K562 (cell line): Measurements from ENCODE around the gene ZC3H10. TPM values are rescaled to one million over a fixed set of nuclear protein-coding genes. Genes with fewer than 3 reads are reported as not detected.

Experiments
- C11orf30 ChIP-seq: fragments of 450-650 bp; IDR thresholded peaks from 2 replicates; pipeline ENCODE4 v1.6.1; 2016; ENCODE audit warnings: low read depth, mild to moderate bottlenecking
- CCNT2 ChIP-seq: IDR thresholded peaks from 2 replicates; pipeline ENCODE4 v1.6.1; 2011; ENCODE audit warnings: borderline replicate concordance, low read depth, mild to moderate bottlenecking, moderate library complexity, mixed read lengths, low read length; ENCODE audit not compliant: insufficient read length; ENCODE audit errors: extremely low read depth
- COPS2 ChIP-seq: fragments of 450-650 bp; conservative IDR thresholded peaks from 2 replicates; pipeline ENCODE4 v1.6.1; 2016; ENCODE audit warnings: mild to moderate bottlenecking, moderate library complexity
- DACH1 ChIP-seq: fragments of 450-650 bp; IDR thresholded peaks from 2 replicates; pipeline ENCODE4 v1.6.1; 2018; ENCODE audit not compliant: partially characterized antibody
- FOXJ2 ChIP-seq: fragments of 200-800 bp; sonication (Bioruptor generic); IDR thresholded peaks from 2 replicates; pipeline ENCODE4 v1.6.1; 2016; ENCODE audit warnings: missing genetic modification characterization, missing compliant biosample characterization
- FOXK2 ChIP-seq, 2 experiments: fragments of 450-650 bp; IDR thresholded peaks in 1 of 2; conservative IDR thresholded peaks in 1 of 2; 2 replicates each; pipeline ENCODE4 v1.6.1; 2016; ENCODE audit warnings: low read depth in 2 of 2, mild to moderate bottlenecking in 1 of 2
- GATA2 ChIP-seq: sonication (generic); formaldehyde crosslinking; IDR thresholded peaks from 2 replicates; pipeline ENCODE4 v1.4.0; 2020; ENCODE audit warnings: mild to moderate bottlenecking, missing genetic modification reagents
- L3MBTL2 ChIP-seq: fragments of 450-650 bp; IDR thresholded peaks from 2 replicates; pipeline ENCODE4 v1.6.1; 2016; ENCODE audit warnings: mild to moderate bottlenecking, moderate library complexity
- NR2C2 ChIP-seq, 2 experiments: fragments of 200-800 bp in 1 of 2; sonication (Bioruptor generic) in 1 of 2; sonication (generic) in 1 of 2; formaldehyde crosslinking in 1 of 2; IDR thresholded peaks; 2 replicates each; pipeline versions ENCODE4 v1.6.1 to v1.8.0; 2016 to 2022; ENCODE audit warnings: mild to moderate bottlenecking in 1 of 2, missing compliant biosample characterization in 1 of 2, missing genetic modification characterization in 1 of 2, missing genetic modification reagents in 1 of 2
- POLR2A ChIP-seq: fragments of 450-650 bp; conservative IDR thresholded peaks from 2 replicates; pipeline ENCODE4 v1.6.1; 2016
- POLR2G ChIP-seq: fragments of 200-400 bp; formaldehyde crosslinking; IDR thresholded peaks from 2 replicates; pipeline ENCODE4 v1.6.1; 2017; ENCODE audit warnings: low read depth, mild to moderate bottlenecking, antibody characterized with exemption, low read length, moderate library complexity
- PTRF ChIP-seq: fragments of 450-650 bp; IDR thresholded peaks from 2 replicates; pipeline ENCODE4 v1.6.1; 2016; ENCODE audit warnings: mild to moderate bottlenecking, missing genetic modification characterization, missing compliant biosample characterization
- SMAD2 ChIP-seq: fragments of 150-350 bp; IDR thresholded peaks from 2 replicates; pipeline ENCODE4 v1.6.1; 2014; ENCODE audit warnings: low read depth, mild to moderate bottlenecking, low read length
- SRF ChIP-seq, 2 experiments: fragments of 250-450, 450-650 bp in 1 of 2; sonication (Bioruptor Pico) in 1 of 2; sonication (generic) in 1 of 2; formaldehyde crosslinking; IDR thresholded peaks; 2 replicates each; pipeline versions ENCODE4 v1.5.0 to v1.5.1; 2020 to 2022; ENCODE audit warnings: mild to moderate bottlenecking in 1 of 2, missing genetic modification reagents in 1 of 2
- TAF9B ChIP-seq: fragments of 450-650 bp; IDR thresholded peaks from 2 replicates; pipeline ENCODE4 v1.6.1; 2018; ENCODE audit warnings: mild to moderate bottlenecking; ENCODE audit not compliant: partially characterized antibody
- TCFL5 ChIP-seq: fragments of 250-450 bp; sonication (Bioruptor Pico); conservative IDR thresholded peaks from 2 replicates; pipeline ENCODE4 v1.6.1; 2021; ENCODE audit warnings: mild to moderate bottlenecking, moderate library complexity, matching md5 sums
- TFAM ChIP-seq: fragments of 250-450 bp; sonication (Bioruptor Pico); conservative IDR thresholded peaks from 2 replicates; pipeline ENCODE4 v1.5.0; 2021; ENCODE audit warnings: mild to moderate bottlenecking, moderate library complexity
- ZNF3 ChIP-seq: fragments of 250-450 bp; sonication (Bioruptor Pico); IDR thresholded peaks from 2 replicates; pipeline ENCODE4 v1.5.0; 2021; ENCODE audit warnings: mild to moderate bottlenecking, moderate library complexity
- ZNF436 ChIP-seq: fragments of 250-450, 450-650 bp; sonication (Bioruptor Pico); formaldehyde crosslinking; IDR thresholded peaks from 2 replicates; pipeline ENCODE4 v1.7.0; 2020; ENCODE audit warnings: mild to moderate bottlenecking
- ZNF445 ChIP-seq: fragments of 250-450 bp; sonication (Bioruptor Pico); IDR thresholded peaks from 2 replicates; pipeline ENCODE4 v1.4.0; 2020; ENCODE audit warnings: low read depth, mild to moderate bottlenecking, moderate library complexity
- polyA plus RNA-seq, 8 experiments: library from polyadenylated mRNA; depleted of rRNA in 4 of 8; stranded (reverse) in 5 of 8; unstranded in 3 of 8; fragments of >200 nt; fragmentation: Nextera tagmentation in 2 of 8; fragmentation: Illumina TruSeq in 1 of 8; extraction: Ambion mirVana in 2 of 8; extraction: Trizol in 1 of 8; gene quantifications; 2 replicates each; pipeline versions ENCODE4 v1.2.1 to v1.2.3, GENCODE V29; 2011 to 2014; ENCODE audit warnings: inconsistent platforms in 1 of 8, missing spikeins in 1 of 8
- total RNA-seq, 7 experiments: library from RNA; depleted of rRNA in 6 of 7; stranded (reverse); fragments of >200 nt in 6 of 7; fragmentation: Illumina TruSeq in 2 of 7; extraction: Trizol in 2 of 7; gene quantifications; 2 replicates each; pipeline versions ENCODE4 v1.2.1 to v1.2.3, GENCODE V29; 2011 to 2021; ENCODE audit warnings: low replicate concordance in 1 of 7
- TF ChIP-seq, protein P1 (sequence below): fragments of 450-650 bp; IDR thresholded peaks from one replicate; pipeline ENCODE4 v1.6.1; 2018; ENCODE audit warnings: mild to moderate bottlenecking, moderate library complexity; ENCODE audit not compliant: partially characterized antibody
- TF ChIP-seq, protein P2 (sequence below): sonication (generic); formaldehyde crosslinking; IDR thresholded peaks from 2 replicates; pipeline ENCODE4 v1.8.0; 2023; ENCODE audit warnings: mild to moderate bottlenecking, missing genetic modification reagents
- TF ChIP-seq, protein P3 (sequence below), 3 experiments: IDR thresholded peaks in 2 of 3; conservative IDR thresholded peaks in 1 of 3; 2 replicates each; pipeline ENCODE4 v1.5.1; 2011 to 2012; ENCODE audit warnings: low read length in 3 of 3, mild to moderate bottlenecking in 3 of 3, control low read depth in 2 of 3, improper control_type of control experiment in 1 of 3, inconsistent platforms in 1 of 3, low read depth in 1 of 3, mixed read lengths in 1 of 3, moderate library complexity in 1 of 3; ENCODE audit not compliant: insufficient read depth in 2 of 3
- TF ChIP-seq, protein P4 (sequence below): fragments of 450-650 bp; formaldehyde crosslinking; conservative IDR thresholded peaks from 2 replicates; pipeline ENCODE4 v1.4.0; 2022; ENCODE audit warnings: mild to moderate bottlenecking, missing genetic modification characterization

Gene ZC3H10
- total and polyA plus RNA-seq, 9 of the 15 experiments (the other 6 are each of a cell fraction or from before 2014, with no cell fraction given): 0.31 to 4.1 (median 1.6) TPM

DNA sequence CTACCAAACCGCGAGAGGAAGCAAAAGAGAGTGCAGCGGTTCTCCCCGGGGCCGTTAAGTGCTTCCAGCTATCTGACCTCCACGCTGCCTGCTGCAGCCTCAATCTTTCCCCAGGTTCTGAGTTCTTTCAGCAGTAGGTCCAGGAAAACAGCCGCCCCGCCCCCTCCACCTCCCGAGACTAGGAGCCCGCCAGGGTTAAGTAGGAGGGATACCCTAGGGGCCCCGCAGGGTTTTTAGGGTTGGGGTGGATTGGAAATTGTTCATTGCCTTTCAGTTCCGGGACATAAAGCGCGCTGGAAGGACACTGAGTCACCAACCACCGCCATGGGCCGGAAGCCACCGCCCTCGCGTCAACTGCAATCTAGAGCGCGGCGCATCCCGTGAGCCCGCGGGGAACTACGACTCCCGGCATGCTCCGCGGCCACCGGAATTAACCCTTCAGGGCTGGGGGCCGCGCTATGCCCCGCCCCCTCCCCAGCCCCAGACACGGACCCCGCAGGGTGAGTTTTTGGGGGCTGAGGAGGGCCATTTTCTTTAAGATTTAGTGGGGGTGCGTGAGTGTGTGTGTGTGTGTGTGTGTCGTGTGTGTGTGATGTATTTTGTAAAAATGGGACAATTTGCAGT lies 34.2 kb downstream of the ZC3H10 start, which contains the start of gene MYL6B (continued):
- TF ChIP-seq TAF9B (peak; percentile 66), SRF (CRISPR knock-in tag; IDR thresholded peaks at IDR 0.05) (no peak; a peak in 1 of 4 replicates), ZNF436 (no peak), FOXJ2 (tag) (no peak), FOXK2 (conservative IDR thresholded peaks at IDR 0.05 in 1 of 2, IDR thresholded peaks at IDR 0.05 in 1 of 2; ENCODE audit: low read depth in 2 of 2) (peak; percentile 27 to 60; a peak in 3 of 4 replicates), PTRF (tag) (no peak), ZNF445 (no peak), CCNT2 (peak; percentile 76), C11orf30 (peak; percentile 37; the same call in 1 of the 2 replicates), SMAD2 (no peak), POLR2A (peak; percentile 89), TCFL5 (CRISPR knock-in tag) (no peak), TFAM (CRISPR knock-in tag) (no peak), NR2C2 (CRISPR knock-in tag; IDR thresholded peaks at IDR 0.05) (peak; percentile 86), NR2C2 (tag; IDR thresholded peaks at IDR 0.05) (peak; percentile 97), POLR2G (peak; percentile 89), L3MBTL2 (no peak), GATA2 (CRISPR knock-in tag) (no peak), DACH1 (no peak), COPS2 (no peak), ZNF3 (CRISPR knock-in tag) (no peak)
- TF ChIP-seq, protein P1, sequence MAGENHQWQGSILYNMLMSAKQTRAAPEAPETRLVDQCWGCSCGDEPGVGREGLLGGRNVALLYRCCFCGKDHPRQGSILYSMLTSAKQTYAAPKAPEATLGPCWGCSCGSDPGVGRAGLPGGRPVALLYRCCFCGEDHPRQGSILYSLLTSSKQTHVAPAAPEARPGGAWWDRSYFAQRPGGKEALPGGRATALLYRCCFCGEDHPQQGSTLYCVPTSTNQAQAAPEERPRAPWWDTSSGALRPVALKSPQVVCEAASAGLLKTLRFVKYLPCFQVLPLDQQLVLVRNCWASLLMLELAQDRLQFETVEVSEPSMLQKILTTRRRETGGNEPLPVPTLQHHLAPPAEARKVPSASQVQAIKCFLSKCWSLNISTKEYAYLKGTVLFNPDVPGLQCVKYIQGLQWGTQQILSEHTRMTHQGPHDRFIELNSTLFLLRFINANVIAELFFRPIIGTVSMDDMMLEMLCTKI: no peak
- TF ChIP-seq, protein P2, sequence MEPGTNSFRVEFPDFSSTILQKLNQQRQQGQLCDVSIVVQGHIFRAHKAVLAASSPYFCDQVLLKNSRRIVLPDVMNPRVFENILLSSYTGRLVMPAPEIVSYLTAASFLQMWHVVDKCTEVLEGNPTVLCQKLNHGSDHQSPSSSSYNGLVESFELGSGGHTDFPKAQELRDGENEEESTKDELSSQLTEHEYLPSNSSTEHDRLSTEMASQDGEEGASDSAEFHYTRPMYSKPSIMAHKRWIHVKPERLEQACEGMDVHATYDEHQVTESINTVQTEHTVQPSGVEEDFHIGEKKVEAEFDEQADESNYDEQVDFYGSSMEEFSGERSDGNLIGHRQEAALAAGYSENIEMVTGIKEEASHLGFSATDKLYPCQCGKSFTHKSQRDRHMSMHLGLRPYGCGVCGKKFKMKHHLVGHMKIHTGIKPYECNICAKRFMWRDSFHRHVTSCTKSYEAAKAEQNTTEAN (CRISPR knock-in tag): no peak
- TF ChIP-seq, protein P3, sequence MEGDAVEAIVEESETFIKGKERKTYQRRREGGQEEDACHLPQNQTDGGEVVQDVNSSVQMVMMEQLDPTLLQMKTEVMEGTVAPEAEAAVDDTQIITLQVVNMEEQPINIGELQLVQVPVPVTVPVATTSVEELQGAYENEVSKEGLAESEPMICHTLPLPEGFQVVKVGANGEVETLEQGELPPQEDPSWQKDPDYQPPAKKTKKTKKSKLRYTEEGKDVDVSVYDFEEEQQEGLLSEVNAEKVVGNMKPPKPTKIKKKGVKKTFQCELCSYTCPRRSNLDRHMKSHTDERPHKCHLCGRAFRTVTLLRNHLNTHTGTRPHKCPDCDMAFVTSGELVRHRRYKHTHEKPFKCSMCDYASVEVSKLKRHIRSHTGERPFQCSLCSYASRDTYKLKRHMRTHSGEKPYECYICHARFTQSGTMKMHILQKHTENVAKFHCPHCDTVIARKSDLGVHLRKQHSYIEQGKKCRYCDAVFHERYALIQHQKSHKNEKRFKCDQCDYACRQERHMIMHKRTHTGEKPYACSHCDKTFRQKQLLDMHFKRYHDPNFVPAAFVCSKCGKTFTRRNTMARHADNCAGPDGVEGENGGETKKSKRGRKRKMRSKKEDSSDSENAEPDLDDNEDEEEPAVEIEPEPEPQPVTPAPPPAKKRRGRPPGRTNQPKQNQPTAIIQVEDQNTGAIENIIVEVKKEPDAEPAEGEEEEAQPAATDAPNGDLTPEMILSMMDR (IDR thresholded peaks at IDR 0.05 in 2 of 3, conservative IDR thresholded peaks at IDR 0.05 in 1 of 3; ENCODE audit: insufficient read depth in 2 of 3, low read depth in 1 of 3, low read length in 3 of 3): no peak
- TF ChIP-seq, protein P4, sequence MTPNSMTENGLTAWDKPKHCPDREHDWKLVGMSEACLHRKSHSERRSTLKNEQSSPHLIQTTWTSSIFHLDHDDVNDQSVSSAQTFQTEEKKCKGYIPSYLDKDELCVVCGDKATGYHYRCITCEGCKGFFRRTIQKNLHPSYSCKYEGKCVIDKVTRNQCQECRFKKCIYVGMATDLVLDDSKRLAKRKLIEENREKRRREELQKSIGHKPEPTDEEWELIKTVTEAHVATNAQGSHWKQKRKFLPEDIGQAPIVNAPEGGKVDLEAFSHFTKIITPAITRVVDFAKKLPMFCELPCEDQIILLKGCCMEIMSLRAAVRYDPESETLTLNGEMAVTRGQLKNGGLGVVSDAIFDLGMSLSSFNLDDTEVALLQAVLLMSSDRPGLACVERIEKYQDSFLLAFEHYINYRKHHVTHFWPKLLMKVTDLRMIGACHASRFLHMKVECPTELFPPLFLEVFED (CRISPR knock-in tag): no peak
